Fibroblast of upper back skin (primary cell): ENCODE measurements around the gene AFAP1L2.
A peak's percentile ranks its signal among the peaks of the same experiment; 100 is the strongest.
"Not testable (repeated sequence)": the region's sequence is repeated elsewhere in the genome, so short reads cannot be mapped to it uniquely, and the experiment has no call there.

Experiments
- DNase-seq: peaks from one replicate; pipeline ENCODE4 v3.0.0-alpha.2; 2013

Gene AFAP1L2

GRCh38 chr10:114334301-114334700, 70.0 kb downstream of the AFAP1L2 start:
- peak; percentile 20 for DNase-seq

DNA sequence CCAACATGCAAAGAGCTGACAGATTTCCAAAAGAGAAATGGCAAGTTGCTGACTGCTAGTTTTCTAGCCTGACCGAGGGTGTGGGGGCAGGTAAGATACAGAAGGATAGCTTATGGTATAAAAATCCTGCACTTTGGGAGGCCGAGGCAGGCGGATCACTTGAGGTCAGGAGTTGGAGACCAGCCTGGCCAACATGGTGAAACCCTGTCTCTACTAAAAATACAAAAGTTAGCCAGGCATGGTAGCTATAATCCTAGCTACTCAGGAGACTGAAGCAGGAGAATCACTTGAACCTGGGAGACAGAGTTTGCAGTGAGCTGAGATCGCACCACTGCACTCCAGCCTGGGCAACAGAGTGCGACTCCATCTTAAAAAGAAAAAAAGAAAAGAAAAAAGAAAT, 70.9 kb downstream of the AFAP1L2 start:
- DNase-seq: not testable (repeated sequence)

- DNase-seq: peak; percentile 45
Measured at GRCh38 chr10:114332301-114333192, 71.8 kb downstream of the AFAP1L2 start.

- no peak for DNase-seq
Measured at GRCh38 chr10:114329634-114330365, 74.5 kb downstream of the AFAP1L2 start.

DNA sequence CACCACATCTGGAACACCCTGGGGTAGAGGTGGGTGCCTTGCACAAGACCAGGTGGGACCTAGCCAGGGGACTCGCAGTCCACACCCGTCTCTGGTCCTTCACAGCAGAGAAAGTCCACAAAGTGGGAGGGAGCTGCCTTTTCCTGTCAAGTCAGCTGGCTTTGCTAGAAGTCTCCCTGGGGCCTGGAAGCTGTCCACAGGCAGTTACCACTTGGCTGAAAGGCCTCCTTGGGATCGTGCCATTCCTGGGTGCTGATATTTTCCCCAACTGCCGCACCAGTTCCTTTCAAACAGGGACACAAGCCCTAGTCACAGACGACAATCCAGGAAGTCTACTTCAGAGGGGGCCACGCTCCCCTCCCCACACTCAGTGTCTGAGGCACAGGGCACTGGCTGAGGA, 75.4 kb downstream of the AFAP1L2 start:
- DNase-seq: no peak

- no peak for DNase-seq
Measured at GRCh38 chr10:114328441-114328812, 75.9 kb downstream of the AFAP1L2 start.

GRCh38 chr10:114327537-114328440, 76.5 kb downstream of the AFAP1L2 start:
- DNase-seq: no peak

DNA sequence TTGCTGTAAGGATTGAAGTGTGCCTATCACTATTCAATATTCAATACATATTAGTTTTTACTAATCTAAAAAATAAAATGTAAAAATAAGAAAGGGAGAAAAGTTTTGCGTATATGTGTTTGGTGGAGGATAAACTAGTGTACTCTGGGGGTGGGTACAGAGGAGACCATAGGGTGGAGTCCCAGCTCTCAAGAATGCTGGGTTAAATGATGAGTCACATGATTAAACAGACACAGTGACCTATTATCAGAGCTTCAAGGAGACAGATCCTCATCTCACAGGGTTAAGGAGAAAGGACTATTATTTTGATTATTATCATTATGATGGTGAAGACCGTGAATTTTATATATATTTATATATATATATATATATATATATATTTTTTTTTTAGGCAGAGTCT, 77.5 kb downstream of the AFAP1L2 start:
- no peak for DNase-seq

DNA sequence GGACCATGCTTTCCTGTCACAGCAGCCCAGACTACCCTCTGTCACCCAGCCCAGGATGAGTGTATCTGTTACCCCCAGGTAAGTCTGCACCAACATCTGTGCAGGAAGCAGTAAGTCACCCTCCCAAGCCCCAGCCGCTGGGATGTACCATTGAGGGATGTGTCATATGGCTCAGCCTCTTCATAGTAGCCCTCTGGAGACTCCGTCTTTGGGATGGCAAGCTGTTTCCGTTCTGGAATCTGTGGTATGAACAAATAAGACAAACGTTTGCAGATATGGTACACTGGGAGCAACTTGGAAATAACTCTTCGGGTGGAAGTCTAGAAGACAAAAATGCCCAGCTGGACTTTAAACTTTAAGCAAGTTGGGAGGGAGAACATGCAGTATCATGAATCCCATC, 81.3 kb downstream of the AFAP1L2 start:
- peak; percentile 14 for DNase-seq

DNA sequence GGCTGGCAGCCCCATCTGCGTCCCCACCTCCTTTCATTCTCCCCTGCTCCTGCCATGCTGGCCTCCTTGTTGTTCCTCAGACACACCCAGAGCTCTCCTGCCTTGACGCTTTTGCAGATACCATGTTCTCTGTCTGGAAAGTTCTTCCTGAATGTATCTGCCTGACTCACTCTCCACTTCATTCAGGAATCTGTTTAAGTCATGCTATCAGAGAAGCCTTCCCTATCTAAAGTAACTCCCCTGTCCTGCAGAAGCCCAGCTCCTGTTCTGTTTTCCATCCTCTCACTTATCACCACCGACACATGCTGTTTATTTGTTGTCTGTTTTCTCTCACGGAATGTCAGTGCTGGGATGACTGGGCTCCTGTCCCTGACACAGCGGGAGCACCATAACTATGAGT, 82.0 kb downstream of the AFAP1L2 start:
- no peak for DNase-seq

DNA sequence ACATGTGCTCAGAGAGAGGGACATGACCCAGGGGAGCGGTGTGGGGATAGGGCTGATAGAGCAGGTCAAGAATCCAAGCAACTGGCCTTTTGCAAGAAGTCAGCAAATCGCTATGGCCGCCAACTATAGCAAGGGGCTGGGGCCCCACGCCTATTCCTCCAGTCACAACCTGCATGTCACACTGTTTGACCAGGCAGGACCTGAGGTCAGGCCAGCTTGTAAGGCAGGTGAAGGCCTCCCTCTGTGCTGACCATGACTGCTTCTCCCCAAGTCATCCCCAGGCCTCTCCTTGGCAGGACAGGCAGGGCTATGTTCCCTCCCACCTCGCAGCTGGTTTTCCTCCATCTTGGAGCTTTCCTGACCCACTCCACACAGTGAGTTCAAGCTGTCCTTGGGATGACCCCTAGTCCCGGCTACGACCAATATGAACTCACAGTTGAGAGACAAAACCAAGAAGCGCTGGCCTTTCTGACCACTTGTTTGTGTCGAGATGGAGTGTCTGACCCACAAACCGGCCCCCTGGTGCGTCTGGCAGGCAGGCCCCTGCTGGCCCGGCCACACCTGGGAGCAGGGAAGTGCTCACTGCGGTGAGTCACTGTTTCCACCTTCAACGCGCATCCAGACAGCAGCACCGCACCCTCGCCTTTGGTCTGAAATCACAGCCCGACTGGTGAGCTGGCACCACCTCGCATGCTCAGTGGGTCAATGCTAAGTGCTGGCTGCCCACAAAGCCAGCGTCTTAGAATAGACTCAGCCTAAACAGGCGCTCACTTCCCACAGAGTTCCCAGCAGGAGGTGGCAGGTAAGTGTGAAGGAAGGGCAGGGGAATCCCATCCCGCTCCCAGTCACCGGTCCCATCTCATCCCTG, 83.8 kb downstream of the AFAP1L2 start:
- DNase-seq: no peak

- no peak for DNase-seq
Measured at GRCh38 chr10:114319406-114320248, 84.7 kb downstream of the AFAP1L2 start.

DNA sequence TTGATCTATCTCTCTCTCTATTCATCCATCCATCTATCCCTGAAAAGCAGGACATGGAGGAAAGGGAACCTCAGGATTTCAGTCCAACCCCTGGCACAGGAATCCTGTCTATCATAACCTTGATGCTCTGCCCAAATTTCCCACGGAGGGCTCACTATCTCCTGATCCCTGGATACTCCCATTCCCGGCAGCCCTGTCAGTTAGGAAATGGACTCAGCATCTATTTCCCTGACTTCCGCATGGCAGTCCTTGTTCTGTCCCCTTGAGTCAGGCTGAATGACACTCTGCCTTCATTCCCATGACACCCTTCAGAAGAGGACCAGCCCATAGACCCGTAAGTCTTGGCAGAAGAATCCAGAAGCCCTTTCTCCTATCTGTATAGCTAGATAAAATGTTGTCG, 87.6 kb downstream of the AFAP1L2 start:
- no peak for DNase-seq

DNA sequence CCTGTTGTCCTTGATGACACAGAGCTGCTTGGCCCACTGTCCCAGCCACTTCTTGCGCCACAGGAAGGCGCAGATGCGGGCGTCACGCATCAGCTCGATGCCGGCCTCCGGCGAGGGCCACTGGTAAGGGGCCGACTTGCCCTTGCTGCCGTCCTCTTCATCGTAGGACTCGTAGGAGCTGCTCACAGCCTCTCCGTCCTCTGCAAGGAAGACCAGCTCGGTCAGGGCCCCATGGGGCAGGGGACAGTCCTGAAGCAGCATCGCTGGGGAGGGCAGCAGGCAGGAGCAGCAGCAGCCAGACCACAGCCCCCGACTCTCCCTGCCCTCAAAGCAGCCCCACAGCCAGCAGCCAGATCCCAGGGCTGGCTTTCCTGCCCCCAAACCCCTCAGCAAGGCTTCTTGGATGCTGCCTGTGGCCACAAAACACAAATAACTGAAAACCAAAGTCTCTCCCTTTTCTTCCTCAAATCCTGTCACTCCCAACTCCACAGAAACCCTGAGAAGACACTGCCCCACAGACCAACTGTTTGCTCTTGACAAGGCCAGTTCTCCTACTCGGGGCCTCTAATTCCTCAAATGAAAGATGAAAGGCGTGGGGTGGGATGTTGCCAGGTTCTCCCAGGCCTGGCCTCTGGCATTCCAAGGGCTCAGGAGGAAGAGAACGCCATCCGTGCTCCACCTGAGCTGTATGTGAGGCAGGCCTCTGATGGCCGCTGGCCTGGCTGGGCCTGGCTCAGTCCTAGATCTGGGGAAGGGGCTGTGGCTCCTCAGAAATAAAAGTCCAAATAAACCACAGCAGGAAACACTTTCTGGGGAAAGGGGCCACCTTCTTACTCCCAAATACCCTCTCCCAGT, 88.5 kb downstream of the AFAP1L2 start:
- no peak for DNase-seq

DNA sequence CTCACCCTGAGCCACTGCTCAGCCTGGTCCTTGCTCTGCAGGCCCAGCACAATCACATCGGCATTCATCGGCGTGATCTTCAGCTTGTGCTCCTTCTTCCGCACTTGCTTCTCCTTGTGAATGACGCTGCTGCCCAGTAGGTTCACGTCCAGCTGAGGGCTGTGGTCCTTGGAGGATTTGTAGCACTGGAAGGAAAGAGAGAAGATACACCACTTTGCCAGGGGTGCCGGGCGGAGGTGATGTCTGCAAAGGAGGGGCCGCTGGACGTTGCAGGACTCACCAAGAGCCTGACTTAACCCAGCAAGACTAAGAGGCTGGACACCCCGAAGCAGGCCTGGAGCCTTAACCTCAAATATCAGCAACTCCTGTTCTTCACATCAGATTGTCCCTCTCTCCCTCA, 90.4 kb downstream of the AFAP1L2 start:
- no peak for DNase-seq

GRCh38 chr10:114313139-114313538, 91.2 kb downstream of the AFAP1L2 start:
- no peak for DNase-seq

GRCh38 chr10:114311496-114312209, 92.6 kb downstream of the AFAP1L2 start:
- DNase-seq: no peak

DNA sequence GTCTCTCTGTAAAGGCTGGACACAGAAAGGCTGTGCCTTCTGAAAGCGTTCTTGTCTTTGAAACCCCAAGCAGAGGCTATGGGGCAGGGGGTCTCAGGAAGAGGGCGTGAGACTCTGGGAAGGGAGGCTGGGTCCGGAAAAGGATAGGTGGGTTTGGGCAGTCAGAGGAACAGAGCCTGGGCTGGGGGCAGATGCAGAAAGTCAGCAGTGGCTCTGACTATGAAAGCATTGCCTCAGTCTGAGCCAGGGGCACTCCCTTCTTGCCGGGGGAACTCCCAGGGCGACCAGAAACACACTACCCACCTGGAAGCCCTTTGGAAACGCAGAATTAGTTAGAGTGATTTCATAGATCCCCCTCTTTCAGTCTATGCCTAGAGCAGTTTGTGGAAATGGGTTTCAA, 93.3 kb downstream of the AFAP1L2 start:
- DNase-seq: no peak

- no peak for DNase-seq
Measured at GRCh38 chr10:114310346-114310745, 94.0 kb downstream of the AFAP1L2 start.

- no peak for DNase-seq
Measured at GRCh38 chr10:114309364-114309651, 95.0 kb downstream of the AFAP1L2 start.
